ENCODE measurements around the gene CTSA.
"Not testable (repeated sequence)": the region's sequence is repeated elsewhere in the genome, so short reads cannot be mapped to it uniquely, and the experiment has no call there.

CTSA gene

DNA sequence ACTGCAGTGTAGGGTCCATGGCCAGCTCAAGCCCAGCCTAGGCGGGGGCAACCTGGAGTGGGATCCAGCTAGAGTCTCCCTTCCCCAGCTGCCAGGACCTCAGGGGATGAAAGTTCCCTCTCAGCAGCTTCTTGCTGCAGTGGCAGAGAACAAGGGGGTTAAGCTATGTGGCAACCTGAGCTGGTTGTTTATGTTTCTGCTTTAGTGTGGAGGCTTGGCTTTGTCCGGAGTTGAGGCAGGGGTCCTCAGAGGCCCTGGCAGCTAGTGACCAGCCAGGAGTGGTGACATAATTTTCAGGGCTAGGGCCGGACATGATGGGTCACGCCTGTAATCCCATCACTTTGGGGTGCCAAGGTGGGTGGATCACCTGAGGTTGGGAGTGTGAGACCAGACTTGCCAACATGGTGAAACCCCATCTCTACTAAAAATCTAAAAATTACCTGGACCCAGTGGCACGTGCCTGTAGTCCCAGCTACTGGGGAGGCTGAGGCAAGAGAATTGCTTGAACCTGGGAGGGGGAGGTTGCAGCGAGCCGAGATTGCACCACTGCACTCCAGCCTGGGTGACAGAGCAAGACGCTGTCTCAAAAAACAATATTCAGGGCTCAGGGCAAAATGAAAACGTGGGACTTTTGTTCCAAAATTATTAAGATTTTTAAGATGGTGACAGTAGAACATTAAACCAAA lies 34.8 kb downstream of the CTSA start:
- H3K27me3 ChIP-seq (ENCODE audit: control insufficient read depth in 2 of 2, insufficient read depth in 2 of 2, low read length in 2 of 2): no peaks in the 10 kb centered on the region
- no peaks in the 10 kb centered on the region for H3K4me1 ChIP-seq (ENCODE audit: control insufficient read depth in 2 of 2, insufficient read depth in 2 of 2, low read length in 2 of 2)
- no peaks in the 10 kb centered on the region for H3K36me3 ChIP-seq (ENCODE audit: control insufficient read depth in 2 of 2, insufficient read depth in 2 of 2, low read length in 2 of 2)
- no peak overlapping the region for H3K4me3 ChIP-seq (ENCODE audit: low read length in 2 of 2)
- no peak overlapping the region for H3K27ac ChIP-seq (ENCODE audit: low read depth in 2 of 2, low read length in 2 of 2)
- no peak overlapping the region for H3K9ac ChIP-seq (ENCODE audit: low read depth in 1 of 2, low read length in 2 of 2)
- H3K9me3 ChIP-seq (ENCODE audit: control insufficient read depth in 2 of 2, low read length in 2 of 2): no peaks in the 10 kb centered on the region

DNA sequence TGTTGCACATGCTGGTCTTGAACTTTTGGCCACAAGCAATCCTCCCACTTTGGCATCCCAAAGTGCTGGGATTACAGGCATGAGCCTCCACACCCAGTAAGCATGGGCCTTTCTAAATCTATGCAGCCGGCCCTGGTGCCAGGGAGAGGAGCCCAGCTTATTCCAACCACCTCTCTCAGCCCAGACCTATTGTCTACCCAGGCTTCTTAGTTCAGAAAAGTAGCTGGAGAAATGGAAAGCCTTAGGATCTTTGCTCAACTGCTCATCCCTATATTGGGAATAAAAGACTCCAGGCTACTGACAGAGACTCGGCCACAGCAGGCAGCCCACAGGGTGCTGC lies 35.6 kb downstream of the CTSA start:
- no peaks in the 10 kb centered on the region for H3K4me1 ChIP-seq (ENCODE audit: control insufficient read depth in 2 of 2, insufficient read depth in 2 of 2, low read length in 2 of 2)
- H3K27ac ChIP-seq (ENCODE audit: low read depth in 2 of 2, low read length in 2 of 2): no peak overlapping the region
- H3K36me3 ChIP-seq (ENCODE audit: control insufficient read depth in 2 of 2, insufficient read depth in 2 of 2, low read length in 2 of 2): no peaks in the 10 kb centered on the region
- H3K9me3 ChIP-seq (ENCODE audit: control insufficient read depth in 2 of 2, low read length in 2 of 2): no peaks in the 10 kb centered on the region
- no peak overlapping the region for H3K4me3 ChIP-seq (ENCODE audit: low read length in 2 of 2)
- no peak overlapping the region for H3K9ac ChIP-seq (ENCODE audit: low read depth in 1 of 2, low read length in 2 of 2)
- H3K27me3 ChIP-seq (ENCODE audit: control insufficient read depth in 2 of 2, insufficient read depth in 2 of 2, low read length in 2 of 2): no peaks in the 10 kb centered on the region

DNA sequence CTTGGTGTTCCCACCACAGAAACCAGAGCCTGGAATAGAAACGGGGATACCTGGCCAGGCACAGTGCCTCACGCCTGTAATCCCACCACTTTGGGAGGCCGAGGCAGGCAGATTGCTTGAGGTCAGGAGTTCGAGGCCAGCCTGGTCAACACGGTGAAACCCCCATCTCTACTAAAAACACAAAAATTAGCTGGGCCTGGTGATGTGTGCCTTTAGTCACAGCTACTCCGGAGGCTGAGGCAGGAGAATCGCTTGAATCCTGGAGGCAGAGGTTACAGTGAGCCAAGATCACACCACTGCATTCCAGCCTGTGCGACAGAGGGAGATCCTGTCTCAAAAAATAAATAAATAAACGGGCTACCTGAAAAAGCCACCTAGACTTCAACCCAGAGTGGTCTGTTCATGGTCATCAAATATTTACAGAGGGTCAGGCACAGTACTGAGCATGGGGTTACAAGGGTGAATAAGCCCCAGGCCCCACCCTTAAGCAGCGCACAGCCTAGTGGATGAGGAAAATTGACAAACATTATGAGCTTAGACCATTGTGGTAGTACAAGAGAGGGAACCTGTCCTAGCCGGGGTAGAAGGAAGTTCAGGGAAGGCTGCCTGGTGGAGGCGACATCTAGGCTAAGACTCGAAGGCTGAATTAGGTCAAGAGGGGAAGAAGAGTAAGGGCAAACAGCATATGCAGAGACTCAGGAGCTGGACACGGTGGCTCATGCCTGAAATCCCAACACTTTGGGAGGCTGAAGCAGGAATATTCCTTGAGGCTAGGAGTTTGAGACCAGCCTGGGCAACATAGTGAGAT lies 36.1 kb downstream of the CTSA start:
- H3K4me3 ChIP-seq (ENCODE audit: low read length in 2 of 2): no peak overlapping the region
- H3K36me3 ChIP-seq (ENCODE audit: control insufficient read depth in 2 of 2, insufficient read depth in 2 of 2, low read length in 2 of 2): no peaks in the 10 kb centered on the region
- no peak overlapping the region for H3K9ac ChIP-seq (ENCODE audit: low read depth in 1 of 2, low read length in 2 of 2)
- no peaks in the 10 kb centered on the region for H3K27me3 ChIP-seq (ENCODE audit: control insufficient read depth in 2 of 2, insufficient read depth in 2 of 2, low read length in 2 of 2)
- no peaks in the 10 kb centered on the region for H3K4me1 ChIP-seq (ENCODE audit: control insufficient read depth in 2 of 2, insufficient read depth in 2 of 2, low read length in 2 of 2)
- H3K9me3 ChIP-seq (ENCODE audit: control insufficient read depth in 2 of 2, low read length in 2 of 2): no peaks in the 10 kb centered on the region
- H3K27ac ChIP-seq (ENCODE audit: low read depth in 2 of 2, low read length in 2 of 2): no peak overlapping the region

DNA sequence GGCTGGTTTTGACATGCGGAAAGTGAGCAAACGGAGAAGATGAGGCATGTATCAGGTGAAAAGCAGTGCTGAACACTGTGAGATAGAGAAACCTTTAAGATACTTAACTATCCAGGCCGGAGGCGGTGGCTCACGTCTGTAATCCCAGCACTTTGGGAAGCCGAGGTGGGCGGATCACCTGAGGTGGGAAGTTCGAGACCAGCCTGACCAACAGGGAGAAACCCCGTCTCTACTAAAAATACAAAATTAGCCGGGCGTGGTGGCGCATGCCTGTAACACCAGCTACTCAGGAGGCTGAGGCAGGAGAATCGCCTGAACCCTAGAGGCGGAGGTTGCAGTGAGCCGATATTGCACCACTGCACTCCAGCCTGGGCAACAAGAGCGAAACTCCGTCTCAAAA lies 40.5 kb downstream of the CTSA start:
- not testable (repeated sequence) for H3K36me3 ChIP-seq (ENCODE audit: control insufficient read depth in 2 of 2, insufficient read depth in 2 of 2, low read length in 2 of 2); H3K27ac ChIP-seq (ENCODE audit: low read depth in 2 of 2, low read length in 2 of 2); H3K9me3 ChIP-seq (ENCODE audit: control insufficient read depth in 2 of 2, low read length in 2 of 2); H3K4me3 ChIP-seq (ENCODE audit: low read length in 2 of 2); H3K9ac ChIP-seq (ENCODE audit: low read depth in 1 of 2, low read length in 2 of 2); H3K27me3 ChIP-seq (ENCODE audit: control insufficient read depth in 2 of 2, insufficient read depth in 2 of 2, low read length in 2 of 2)
- peaks cover 10 to 14% of the 10 kb centered on the region in 2 donors for H3K4me1 ChIP-seq (ENCODE audit: control insufficient read depth in 2 of 2, insufficient read depth in 2 of 2, low read length in 2 of 2)

DNA sequence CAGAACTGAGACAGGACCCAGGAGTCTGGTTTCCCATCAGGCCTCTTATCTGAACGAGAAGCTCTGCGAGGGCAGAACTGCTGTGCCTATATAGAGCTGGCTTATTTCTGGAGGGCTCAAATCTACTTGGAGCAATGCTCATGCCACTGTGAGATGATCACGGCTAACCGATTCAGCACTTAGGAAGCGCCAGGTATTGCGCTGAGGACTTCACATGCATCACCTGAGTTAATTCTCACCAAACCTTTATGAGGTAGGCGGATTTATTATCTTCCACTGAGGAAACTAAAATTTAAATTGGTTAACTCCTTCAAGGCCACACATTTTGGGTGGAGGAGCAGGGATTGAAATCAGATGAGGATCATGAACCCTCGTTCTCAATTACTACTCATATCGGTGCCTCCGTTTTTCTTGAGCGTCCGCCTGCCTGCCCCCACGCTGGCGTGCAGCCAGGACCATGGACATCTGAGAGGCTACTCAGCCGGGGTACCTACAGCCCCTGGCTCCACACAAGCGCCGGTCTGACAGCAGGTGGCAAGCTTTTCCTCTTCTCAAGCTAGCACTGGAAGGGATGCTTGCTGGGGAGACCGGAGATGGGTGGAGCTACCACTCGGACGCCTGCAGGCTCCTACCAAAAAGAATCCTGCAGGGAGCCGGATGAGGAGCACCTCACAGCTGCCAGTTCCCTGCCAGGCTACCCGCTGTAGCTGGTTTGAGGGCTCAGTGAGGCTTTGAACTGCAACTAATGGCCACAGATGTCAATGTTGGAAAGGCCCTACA lies 42.3 kb downstream of the CTSA start:
- no peaks in the 10 kb centered on the region for H3K9me3 ChIP-seq (ENCODE audit: control insufficient read depth in 2 of 2, low read length in 2 of 2)
- peaks cover 10 to 14% of the 10 kb centered on the region in 2 donors for H3K4me1 ChIP-seq (ENCODE audit: control insufficient read depth in 2 of 2, insufficient read depth in 2 of 2, low read length in 2 of 2)
- H3K4me3 ChIP-seq (ENCODE audit: low read length in 2 of 2): peak overlapping the region; percentile 93 to 98
- no peaks in the 10 kb centered on the region for H3K27me3 ChIP-seq (ENCODE audit: control insufficient read depth in 2 of 2, insufficient read depth in 2 of 2, low read length in 2 of 2)
- peaks cover 15 to 18% of the 10 kb centered on the region in 2 donors for H3K36me3 ChIP-seq (ENCODE audit: control insufficient read depth in 2 of 2, insufficient read depth in 2 of 2, low read length in 2 of 2)
- H3K27ac ChIP-seq (ENCODE audit: low read depth in 2 of 2, low read length in 2 of 2): peak overlapping the region; percentile 99 to 100
- peak overlapping the region; percentile 97 to 100 for H3K9ac ChIP-seq (ENCODE audit: low read depth in 1 of 2, low read length in 2 of 2)

DNA sequence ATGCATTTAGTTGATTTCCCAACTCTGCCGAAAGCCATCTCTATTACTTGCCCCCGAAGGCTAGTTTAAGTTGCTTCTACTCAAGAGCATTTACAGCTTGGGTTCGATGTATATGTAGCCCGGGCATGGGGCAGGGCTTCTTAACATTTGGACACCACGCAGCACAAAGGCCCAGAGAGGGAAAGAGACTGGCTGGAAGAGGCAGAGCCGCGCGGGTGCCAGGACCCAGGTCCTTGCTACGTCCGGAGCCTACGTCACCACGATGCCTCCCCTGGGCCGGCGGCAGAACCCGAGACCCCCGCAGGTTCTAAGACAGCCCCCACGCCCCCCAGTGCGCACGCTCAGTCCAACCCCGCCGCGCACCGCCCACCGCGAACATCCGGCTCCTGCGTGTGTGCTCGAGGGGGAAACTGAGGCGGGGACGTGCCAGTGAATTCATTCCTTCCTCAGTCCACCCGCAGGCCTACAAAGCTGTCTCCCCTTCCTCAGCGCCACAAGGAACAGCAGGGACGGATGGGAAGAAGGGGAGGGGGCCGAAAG lies 43.0 kb downstream of the CTSA start:
- Histone ChIP-seq H3K4me1 (ENCODE audit: control insufficient read depth in 2 of 2, insufficient read depth in 2 of 2, low read length in 2 of 2) (peaks cover 10 to 14% of the 10 kb centered on the region in 2 donors), H3K4me3 (ENCODE audit: low read length in 2 of 2) (peak overlapping the region; percentile 93 to 98), H3K36me3 (ENCODE audit: control insufficient read depth in 2 of 2, insufficient read depth in 2 of 2, low read length in 2 of 2) (peaks cover 21 to 24% of the 10 kb centered on the region in 2 donors), H3K27me3 (ENCODE audit: control insufficient read depth in 2 of 2, insufficient read depth in 2 of 2, low read length in 2 of 2) (no peaks in the 10 kb centered on the region), H3K9me3 (ENCODE audit: control insufficient read depth in 2 of 2, low read length in 2 of 2) (no peaks in the 10 kb centered on the region), H3K9ac (ENCODE audit: low read depth in 1 of 2, low read length in 2 of 2) (peak overlapping the region; percentile 97 to 100), H3K27ac (ENCODE audit: low read depth in 2 of 2, low read length in 2 of 2) (peak overlapping the region; percentile 99 to 100)

DNA sequence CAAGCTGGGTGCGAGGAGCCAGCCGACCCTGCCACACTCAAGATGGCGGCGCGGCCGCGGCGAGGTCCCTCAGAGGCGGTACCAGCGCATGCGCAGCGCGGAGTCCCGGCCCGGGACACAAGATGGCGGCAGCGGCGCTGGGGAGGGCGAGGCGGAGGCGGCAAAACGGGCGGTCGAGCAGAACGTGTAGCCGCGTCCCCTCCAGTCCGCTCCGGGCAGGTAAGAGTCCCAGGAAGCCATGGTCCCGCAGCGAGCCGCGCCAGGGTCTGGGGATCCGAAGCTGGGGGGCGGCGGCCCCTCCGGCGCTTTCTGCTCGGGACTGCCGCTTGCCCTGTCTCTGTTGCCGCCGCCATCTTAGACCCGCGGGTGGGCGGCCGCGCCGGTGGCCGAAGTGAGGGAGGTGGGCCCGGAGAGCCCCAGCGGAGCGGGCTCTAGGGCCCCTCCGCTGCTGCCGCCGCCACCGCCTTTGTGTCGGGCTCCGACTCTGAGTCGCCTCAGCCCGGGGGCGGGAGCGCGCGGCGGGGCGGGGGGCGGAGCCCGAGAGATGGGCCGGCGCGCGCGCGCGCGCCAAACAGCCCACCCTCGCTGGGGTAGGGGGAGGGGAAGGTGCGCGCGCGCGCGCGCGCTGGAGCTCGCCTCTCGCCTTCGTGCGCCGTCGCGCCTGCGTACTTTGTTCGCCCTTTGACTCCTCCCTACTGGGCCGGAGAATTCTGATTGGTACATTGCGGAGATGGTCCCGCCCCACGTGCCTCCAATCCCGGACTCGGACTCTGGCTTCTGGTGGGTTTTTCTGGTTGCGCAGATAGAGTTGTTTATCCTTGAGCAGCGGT lies 43.7 kb downstream of the CTSA start, which contains the start of gene PCIF1:
Gene PCIF1, plus strand, starts transcription at position 98 of the 830 bp plus-strand sequence. CDS start 4,317 bp downstream, outside the sequence.
- Histone ChIP-seq H3K9me3 (ENCODE audit: control insufficient read depth in 2 of 2, low read length in 2 of 2) (no peaks in the 10 kb centered on the region), H3K27ac (ENCODE audit: low read depth in 2 of 2, low read length in 2 of 2) (peak within 1 kb of the TSS; percentile 99 to 100), H3K9ac (ENCODE audit: low read depth in 1 of 2, low read length in 2 of 2) (peak within 1 kb of the TSS; percentile 97 to 100), H3K4me3 (ENCODE audit: low read length in 2 of 2) (peak within 1 kb of the TSS; percentile 96 to 98), H3K36me3 (ENCODE audit: control insufficient read depth in 2 of 2, insufficient read depth in 2 of 2, low read length in 2 of 2) (peaks cover 28 to 31% of the 10 kb centered on the region in 2 donors), H3K4me1 (ENCODE audit: control insufficient read depth in 2 of 2, insufficient read depth in 2 of 2, low read length in 2 of 2) (peaks cover 10 to 14% of the 10 kb centered on the region in 2 donors), H3K27me3 (ENCODE audit: control insufficient read depth in 2 of 2, insufficient read depth in 2 of 2, low read length in 2 of 2) (no peaks in the 10 kb centered on the region)

DNA sequence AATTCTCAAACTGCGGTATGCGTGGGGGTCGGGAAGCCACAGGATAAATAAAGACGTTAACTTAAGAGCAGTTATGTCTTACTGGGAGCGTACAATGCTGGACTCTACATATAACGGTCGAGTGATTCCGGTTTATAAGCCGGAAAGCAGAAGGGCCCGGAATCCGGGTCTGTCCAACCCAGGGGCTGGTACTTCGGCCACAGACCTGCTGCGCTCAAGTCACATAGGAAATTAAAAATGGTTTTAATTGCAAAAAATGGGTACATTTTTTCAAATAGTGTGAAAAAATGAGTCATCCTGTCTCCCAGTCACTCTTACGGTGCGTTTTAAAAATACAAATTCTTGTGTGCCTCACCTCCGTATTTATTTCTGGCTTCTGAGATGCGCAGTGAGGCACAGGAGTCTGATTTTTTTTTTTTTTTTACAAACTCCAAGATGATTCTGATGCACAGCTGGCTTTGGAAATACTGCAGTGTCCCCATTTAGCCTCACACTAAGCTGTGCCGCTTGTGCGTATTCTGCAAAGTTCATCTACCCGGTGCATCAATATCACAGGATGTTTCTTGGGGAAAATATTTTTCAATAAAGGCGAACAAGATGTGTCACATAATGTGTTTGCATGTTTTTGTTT lies 44.4 kb downstream of the CTSA start:
- Histone ChIP-seq H3K27me3 (ENCODE audit: control insufficient read depth in 2 of 2, insufficient read depth in 2 of 2, low read length in 2 of 2) (no peaks in the 10 kb centered on the region), H3K4me3 (ENCODE audit: low read length in 2 of 2) (peak overlapping the region; percentile 96 to 98), H3K27ac (ENCODE audit: low read depth in 2 of 2, low read length in 2 of 2) (peak overlapping the region; percentile 88 to 99), H3K9me3 (ENCODE audit: control insufficient read depth in 2 of 2, low read length in 2 of 2) (no peaks in the 10 kb centered on the region), H3K36me3 (ENCODE audit: control insufficient read depth in 2 of 2, insufficient read depth in 2 of 2, low read length in 2 of 2) (peaks cover 35 to 39% of the 10 kb centered on the region in 2 donors), H3K9ac (ENCODE audit: low read depth in 1 of 2, low read length in 2 of 2) (peak overlapping the region; percentile 78 to 87), H3K4me1 (ENCODE audit: control insufficient read depth in 2 of 2, insufficient read depth in 2 of 2, low read length in 2 of 2) (peaks cover 10 to 14% of the 10 kb centered on the region in 2 donors)

DNA sequence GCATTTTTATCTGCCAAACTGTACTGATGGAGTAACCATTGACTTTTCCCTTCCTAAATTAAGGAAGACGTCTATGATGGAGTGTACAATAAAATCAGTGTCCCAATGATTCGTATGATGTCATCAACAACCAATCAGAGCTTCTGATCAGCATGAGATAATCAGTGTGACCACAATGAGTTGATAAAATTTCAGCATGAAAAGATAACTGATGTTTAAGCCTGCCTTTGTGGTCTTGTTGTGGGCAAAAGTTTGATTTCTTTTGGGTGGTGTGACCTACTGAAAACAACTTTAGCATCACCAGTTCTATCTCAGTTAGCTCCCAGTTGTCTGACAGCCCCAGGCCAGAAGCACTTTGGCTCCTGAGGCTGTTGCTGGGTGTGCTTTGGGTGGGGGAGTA lies 46.6 kb downstream of the CTSA start:
- peaks cover 44 to 50% of the 10 kb centered on the region in 2 donors for H3K36me3 ChIP-seq (ENCODE audit: control insufficient read depth in 2 of 2, insufficient read depth in 2 of 2, low read length in 2 of 2)
- no peak overlapping the region for H3K4me3 ChIP-seq (ENCODE audit: low read length in 2 of 2)
- H3K9me3 ChIP-seq (ENCODE audit: control insufficient read depth in 2 of 2, low read length in 2 of 2): no peaks in the 10 kb centered on the region
- H3K9ac ChIP-seq (ENCODE audit: low read depth in 1 of 2, low read length in 2 of 2): no peak overlapping the region
- no peaks in the 10 kb centered on the region for H3K27me3 ChIP-seq (ENCODE audit: control insufficient read depth in 2 of 2, insufficient read depth in 2 of 2, low read length in 2 of 2)
- H3K27ac ChIP-seq (ENCODE audit: low read depth in 2 of 2, low read length in 2 of 2): no peak overlapping the region
- peaks cover 10 to 14% of the 10 kb centered on the region in 2 donors for H3K4me1 ChIP-seq (ENCODE audit: control insufficient read depth in 2 of 2, insufficient read depth in 2 of 2, low read length in 2 of 2)

Measured in mucosa of rectum (tissue), 2 donors.